PC-3 (cell line): Measurements from ENCODE around the gene AGPAT1. TPM values are rescaled to one million over a fixed set of nuclear protein-coding genes. Genes with fewer than 3 reads are reported as not detected.

Experiments used
- ATAC-seq: fragments of 200-7000 bp; cut with Tn5 transposase; 2 replicates; pipeline ENCODE4 v1.9.1; 2020; ENCODE audit warnings: mild to moderate bottlenecking, moderate library complexity
- BruUV-seq: library from RNA; stranded (reverse); fragments of 400-500 nt; replicated peaks from 2 replicates; lab custom pipeline; 2021; lab: Mats Ljungman, UMichigan
- CTCF ChIA-PET: fragments of 300-600 bp; sonication (Branson Sonifier 250); formaldehyde crosslinking; loops from one replicate; lab custom pipeline; 2022; ENCODE audit warnings: antibody characterized with exemption; lab: Charles Lee
- POLR2A ChIA-PET: fragments of 300-600 bp; sonication (Branson Sonifier 250); formaldehyde crosslinking; loops from one replicate; lab custom pipeline; 2022; ENCODE audit warnings: antibody characterized with exemption; ENCODE audit not compliant: unreplicated experiment; lab: Charles Lee
- DNase-seq: peaks from one replicate; pipeline ENCODE4 v3.0.0-alpha.2; 2015
- H2AFZ ChIP-seq: fragments of 300-600 bp; sonication (generic); 2 replicates; pipeline ENCODE4 v1.6.0; 2016; ENCODE audit warnings: antibody characterized with exemption, low read length
- H3F3A ChIP-seq: fragments of 300-600 bp; sonication (generic); one replicate; pipeline ENCODE4 v1.6.0; 2017; ENCODE audit warnings: antibody characterized with exemption, low read length, control low read depth, mild to moderate bottlenecking; ENCODE audit not compliant: unreplicated experiment
- H3K27ac ChIP-seq: fragments of 300-600 bp; sonication (generic); 2 replicates; pipeline ENCODE4 v1.5.1; 2016; ENCODE audit warnings: mild to moderate bottlenecking, low read length
- H3K27me3 ChIP-seq: fragments of 300-600 bp; sonication (generic); 2 replicates; pipeline ENCODE4 v1.6.1; 2016; ENCODE audit warnings: low read length, mixed read lengths
- H3K36me3 ChIP-seq: fragments of 300-600 bp; sonication (generic); 2 replicates; pipeline ENCODE4 v1.6.1; 2016; ENCODE audit warnings: low read depth, mixed run types, low read length, mixed read lengths
- H3K4me1 ChIP-seq: fragments of 300-600 bp; sonication (generic); 2 replicates; pipeline ENCODE4 v1.5.1; 2016; ENCODE audit warnings: low read length; ENCODE audit not compliant: insufficient read depth
- H3K4me2 ChIP-seq: fragments of 300-600 bp; sonication (generic); 2 replicates; pipeline ENCODE4 v1.6.0; 2016; ENCODE audit warnings: low read length
- H3K4me3 ChIP-seq: fragments of 300-600 bp; sonication (generic); 2 replicates; pipeline ENCODE4 v1.5.1; 2016; ENCODE audit warnings: mild to moderate bottlenecking, low read length, mixed read lengths
- H3K79me2 ChIP-seq: fragments of 300-600 bp; sonication (generic); 2 replicates; pipeline ENCODE4 v1.6.1; 2017; ENCODE audit warnings: low read length, mixed read lengths
- H3K9ac ChIP-seq: fragments of 300-600 bp; sonication (generic); 2 replicates; pipeline ENCODE4 v1.6.0; 2016; ENCODE audit warnings: mild to moderate bottlenecking, low read length
- H3K9me2 ChIP-seq: fragments of 300-600 bp; sonication (generic); replicated peaks from 2 replicates; pipeline ENCODE4 v1.6.1; 2016; ENCODE audit warnings: mixed run types, low read length, mixed read lengths
- H3K9me3 ChIP-seq: fragments of 300-600 bp; sonication (generic); 2 replicates; pipeline ENCODE4 v1.6.1; 2016; ENCODE audit warnings: low read length, mixed read lengths
- H4K20me1 ChIP-seq: fragments of 300-600 bp; sonication (generic); 2 replicates; pipeline ENCODE4 v1.6.1; 2016; ENCODE audit warnings: low read length, mixed read lengths
- EZH2 ChIP-seq: fragments of 300-600 bp; sonication (generic); IDR thresholded peaks from one replicate; pipeline ENCODE4 v1.6.1; 2017; ENCODE audit warnings: antibody characterized with exemption, mild to moderate bottlenecking, low read length; ENCODE audit not compliant: unreplicated experiment
- intact Hi-C: fragments of 100-400 bp; cut with micrococcal nuclease; formaldehyde crosslinking; loops from 2 replicates; pipeline ENCODE4 v1.9.0; 2023
- microRNA-seq: library from miRNA; unstranded; fragments of <30 nt; microRNA quantifications from one replicate; pipeline ENCODE4 v1.1.0, GENCODE V29; 2020; ENCODE audit not compliant: unreplicated experiment
- total RNA-seq: library from RNA; depleted of rRNA; stranded (reverse); fragments of >200 nt; gene quantifications from 2 replicates; pipeline ENCODE4 v1.2.3, GENCODE V29; 2014; rRNA removed
- TF ChIP-seq, protein P1 (sequence below): fragments of 300-600 bp; sonication (generic); conservative IDR thresholded peaks from 2 replicates; pipeline ENCODE4 v1.5.1; 2017; ENCODE audit warnings: antibody characterized with exemption, low read depth, mild to moderate bottlenecking, low read length

The AGPAT1 gene
- total RNA-seq, 1 experiment from 2014 or later: 59.6 TPM

DNA sequence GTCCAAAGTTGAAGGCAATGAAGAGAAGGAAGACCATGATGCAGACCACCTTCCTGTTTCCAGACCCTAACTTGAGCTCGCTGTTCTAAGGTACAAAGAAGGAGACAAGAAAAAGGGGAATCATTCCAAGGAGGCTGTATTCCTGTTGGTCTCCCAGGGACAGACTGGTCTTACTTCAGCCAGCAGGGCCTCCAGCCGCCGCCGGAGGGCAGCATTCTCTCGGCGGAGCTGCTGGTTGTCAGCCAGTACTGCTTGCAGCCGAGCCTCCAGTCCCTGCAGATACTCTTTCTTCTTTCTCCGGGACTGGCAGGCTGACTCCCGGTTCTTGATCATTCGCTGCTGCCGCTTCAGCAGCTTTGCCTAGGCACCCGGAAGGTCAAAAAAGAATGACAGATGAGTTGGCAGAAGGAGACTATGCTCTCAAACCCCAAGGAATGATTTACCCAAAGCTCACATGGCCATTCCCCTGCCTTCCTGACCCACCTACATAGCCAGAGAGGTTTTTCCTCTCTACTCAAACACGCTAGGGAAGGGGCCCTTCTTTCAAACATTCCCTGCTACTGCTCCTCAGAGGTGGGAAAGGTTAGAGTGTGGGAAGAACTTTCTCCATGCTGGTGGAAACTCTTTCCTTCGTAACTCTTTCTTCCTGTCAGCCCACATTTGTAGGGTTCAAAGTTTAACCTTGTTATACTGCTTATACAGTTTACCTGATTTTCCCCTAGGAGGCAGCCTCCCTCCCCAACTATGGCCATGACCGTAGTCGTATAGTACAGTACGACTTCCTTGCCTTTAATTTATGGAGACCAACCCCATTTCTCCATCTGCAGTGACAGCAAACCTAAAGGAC, 56.9 kb downstream of the AGPAT1 start:
- no peaks in the 10 kb centered on the region for H3F3A ChIP-seq
- peak; percentile 50 for ATAC-seq
- CTCF ChIA-PET: interaction anchor here (0.9 to 1.0 kb wide), 5 partner anchors 8 to 77 kb away, joined by 3 to 10 read pairs (median 3); no protein-coding TSS in a partner anchor
- no peaks in the 10 kb centered on the region for H4K20me1 ChIP-seq
- H3K4me3 ChIP-seq: no peak overlapping the region
- BruUV-seq: no TSS peak
- intact Hi-C loops: loop anchor here (1.0 to 10.0 kb wide), 3 partner anchors 35 to 581 kb away; partner anchors contain the start of genes PPT2 and ZBTB12
- H3K27me3 ChIP-seq: no peaks in the 10 kb centered on the region
- DNase-seq: peak; percentile 83
- H3K9me2 ChIP-seq: no peaks in the 10 kb centered on the region
- TF ChIP-seq, protein P1, sequence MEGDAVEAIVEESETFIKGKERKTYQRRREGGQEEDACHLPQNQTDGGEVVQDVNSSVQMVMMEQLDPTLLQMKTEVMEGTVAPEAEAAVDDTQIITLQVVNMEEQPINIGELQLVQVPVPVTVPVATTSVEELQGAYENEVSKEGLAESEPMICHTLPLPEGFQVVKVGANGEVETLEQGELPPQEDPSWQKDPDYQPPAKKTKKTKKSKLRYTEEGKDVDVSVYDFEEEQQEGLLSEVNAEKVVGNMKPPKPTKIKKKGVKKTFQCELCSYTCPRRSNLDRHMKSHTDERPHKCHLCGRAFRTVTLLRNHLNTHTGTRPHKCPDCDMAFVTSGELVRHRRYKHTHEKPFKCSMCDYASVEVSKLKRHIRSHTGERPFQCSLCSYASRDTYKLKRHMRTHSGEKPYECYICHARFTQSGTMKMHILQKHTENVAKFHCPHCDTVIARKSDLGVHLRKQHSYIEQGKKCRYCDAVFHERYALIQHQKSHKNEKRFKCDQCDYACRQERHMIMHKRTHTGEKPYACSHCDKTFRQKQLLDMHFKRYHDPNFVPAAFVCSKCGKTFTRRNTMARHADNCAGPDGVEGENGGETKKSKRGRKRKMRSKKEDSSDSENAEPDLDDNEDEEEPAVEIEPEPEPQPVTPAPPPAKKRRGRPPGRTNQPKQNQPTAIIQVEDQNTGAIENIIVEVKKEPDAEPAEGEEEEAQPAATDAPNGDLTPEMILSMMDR: peak; percentile 92
- TF ChIP-seq EZH2: no peak
- no peaks in the 10 kb centered on the region for H3K79me2 ChIP-seq
- peaks cover 21% of the 10 kb centered on the region for H3K4me1 ChIP-seq
- no peak overlapping the region for H3K27ac ChIP-seq
- no peak overlapping the region for H2AFZ ChIP-seq
- POLR2A ChIA-PET: no interaction called here
- no peaks in the 10 kb centered on the region for H3K9me3 ChIP-seq
- H3K9ac ChIP-seq: no peak overlapping the region
- peaks cover 22% of the 10 kb centered on the region; the same call in 1 of the 2 replicates for H3K36me3 ChIP-seq
- 0 out of 2 replicates have a peak overlapping the region, but pooled peaks have one; percentile 7 for H3K4me2 ChIP-seq

Small RNA genes within 50 kb of the gene (microRNA-seq; reads per million reads assigned to microRNA genes)
- gene MIR6721: 5.3 reads per million, percentile 23 among the genes with 10 or more reads in this experiment
- not detected for gene MIR6833

Other genes starting within 250 kb of the AGPAT1 start
- 1.1 TPM in 1 of 2 replicates, not detected in the other for gene C2, start 248.4 kb downstream of the AGPAT1 start, total RNA-seq
- gene CFB, start 230.0 kb downstream of the AGPAT1 start, total RNA-seq: 0.86 TPM in 1 of 2 replicates, not detected in the other
- 132 and 142 TPM in 2 replicates for gene NELFE, start 217.1 kb downstream of the AGPAT1 start, total RNA-seq
- gene SKIC2, start 216.9 kb downstream of the AGPAT1 start, total RNA-seq: 81.9 and 95.0 TPM in 2 replicates
- 27.1 and 32.4 TPM in 2 replicates for gene DXO, start 203.9 kb downstream of the AGPAT1 start, total RNA-seq
- 2.2 and 3.6 TPM in 2 replicates for gene C4A, start 194.0 kb downstream of the AGPAT1 start, total RNA-seq
- gene C4B, start 161.3 kb downstream of the AGPAT1 start, total RNA-seq: 0.52 and 2.6 TPM in 2 replicates
- not detected in 2 replicates for gene CYP21A2, start 137.7 kb downstream of the AGPAT1 start, total RNA-seq
- 2.9 and 3.3 TPM in 2 replicates for gene TNXB, start 66.7 kb downstream of the AGPAT1 start, total RNA-seq
- 33.4 and 35.7 TPM in 2 replicates for gene ATF6B, start 47.8 kb downstream of the AGPAT1 start, total RNA-seq
- gene FKBPL, start 45.8 kb downstream of the AGPAT1 start, total RNA-seq: 12.6 and 16.4 TPM in 2 replicates
- 1.5 TPM in 1 of 2 replicates, not detected in the other for gene PRRT1, start 24.1 kb downstream of the AGPAT1 start, total RNA-seq
- gene PPT2, start 21.9 kb downstream of the AGPAT1 start, total RNA-seq: 16.6 and 30.8 TPM in 2 replicates
- 7.9 and 14.9 TPM in 2 replicates for gene EGFL8, start 11.5 kb downstream of the AGPAT1 start, total RNA-seq
- 69.0 and 80.1 TPM in 2 replicates for gene RNF5, start 2.3 kb upstream of the AGPAT1 start, total RNA-seq
- 2.0 and 5.0 TPM in 2 replicates for gene AGER, start 8.2 kb upstream of the AGPAT1 start, total RNA-seq
- gene PBX2, start 14.1 kb upstream of the AGPAT1 start, total RNA-seq: 25.3 and 33.3 TPM in 2 replicates
- gene GPSM3, start 16.6 kb upstream of the AGPAT1 start, total RNA-seq: 5.0 and 7.1 TPM in 2 replicates
- gene NOTCH4, start 48.0 kb upstream of the AGPAT1 start, total RNA-seq: 1.7 and 1.8 TPM in 2 replicates
- not detected in 2 replicates for gene TSBP1, start 195.8 kb upstream of the AGPAT1 start, total RNA-seq
- gene BTNL2, start 231.1 kb upstream of the AGPAT1 start, total RNA-seq: not detected in 2 replicates